A673 (cell line): Measurements from ENCODE around the gene TLR8. TPM values are rescaled to one million over a fixed set of nuclear protein-coding genes. Genes with fewer than 3 reads are reported as not detected.

Experiments used
- BruUV-seq: library from RNA; stranded (reverse); fragments of 400-500 nt; replicated peaks from 2 replicates; lab custom pipeline; 2021; lab: Mats Ljungman, UMichigan
- CTCF ChIA-PET: fragments of 300-600 bp; sonication (Branson Sonifier 250); formaldehyde crosslinking; loops from one replicate; lab custom pipeline; 2022; ENCODE audit warnings: antibody characterized with exemption; lab: Charles Lee
- POLR2A ChIA-PET: fragments of 300-600 bp; sonication (Branson Sonifier 250); formaldehyde crosslinking; loops from one replicate; lab custom pipeline; 2022; ENCODE audit warnings: antibody characterized with exemption; ENCODE audit not compliant: low non-redundant PET; lab: Charles Lee
- DNase-seq: peaks from one replicate; pipeline ENCODE4 v3.0.0-alpha.2; 2015; ENCODE audit warnings: low spot score
- H3K27ac ChIP-seq: fragments of 200-600 bp; sonication (generic); 2 replicates; pipeline ENCODE4 v1.5.1; 2016; ENCODE audit warnings: mixed run types, low read depth, mild to moderate bottlenecking, mixed read lengths, antibody characterized with exemption, low read length; ENCODE audit not compliant: poor library complexity, severe bottlenecking
- H3K27me3 ChIP-seq: fragments of 200-600 bp; sonication (generic); replicated peaks from 2 replicates; pipeline ENCODE4 v1.6.1; 2017; ENCODE audit warnings: mixed run types, low read depth, mild to moderate bottlenecking, mixed read lengths, antibody characterized with exemption, low read length; ENCODE audit not compliant: insufficient read depth, poor library complexity
- H3K36me3 ChIP-seq: fragments of 200-600 bp; sonication (generic); 2 replicates; pipeline ENCODE4 v1.6.1; 2016; ENCODE audit warnings: mixed run types, mild to moderate bottlenecking, mixed read lengths, antibody characterized with exemption, low read length; ENCODE audit not compliant: insufficient read depth, poor library complexity, severe bottlenecking
- H3K4me1 ChIP-seq: fragments of 200-600 bp; sonication (generic); 2 replicates; pipeline ENCODE4 v1.6.1; 2017; ENCODE audit warnings: mixed run types, mild to moderate bottlenecking, mixed read lengths, antibody characterized with exemption, low read length; ENCODE audit not compliant: insufficient read depth, poor library complexity, severe bottlenecking
- H3K4me3 ChIP-seq: fragments of 200-600 bp; sonication (generic); 2 replicates; pipeline ENCODE4 v1.5.1; 2016; ENCODE audit warnings: low read depth, mixed run types, mild to moderate bottlenecking, mixed read lengths, low read length; ENCODE audit not compliant: poor library complexity, severe bottlenecking
- H3K9me3 ChIP-seq: fragments of 200-600 bp; sonication (generic); 2 replicates; pipeline ENCODE4 v1.6.1; 2016; ENCODE audit warnings: mixed run types, low read depth, mild to moderate bottlenecking, mixed read lengths, antibody characterized with exemption, low read length; ENCODE audit not compliant: poor library complexity, severe bottlenecking
- EZH2 ChIP-seq: fragments of 200-600 bp; sonication (generic); IDR thresholded peaks from 2 replicates; pipeline ENCODE4 v1.6.1; 2017; ENCODE audit warnings: borderline replicate concordance, low read depth, mild to moderate bottlenecking, mixed read lengths, antibody characterized with exemption, low read length; ENCODE audit not compliant: poor library complexity, severe bottlenecking
- intact Hi-C: fragments of 100-400 bp; cut with micrococcal nuclease; formaldehyde crosslinking; loops from one replicate; pipeline ENCODE4 v1.10.0; 2022; ENCODE audit not compliant: unreplicated experiment
- total RNA-seq: library from RNA; stranded (reverse); gene quantifications from 2 replicates; pipeline ENCODE4 v1.2.3, GENCODE V29; 2021
- TF ChIP-seq, protein P1 (sequence below): fragments of 300-800, 200-600 bp; sonication (generic); conservative IDR thresholded peaks from 2 replicates; pipeline ENCODE4 v1.5.1; 2017; ENCODE audit warnings: low read depth, mild to moderate bottlenecking, antibody characterized with exemption, low read length, moderate library complexity, mixed read lengths

Gene TLR8
- total RNA-seq, 1 experiment from 2014 or later: not detected

- Histone ChIP-seq H3K27me3 (no peaks in the 10 kb centered on the region), H3K4me3 (no peak overlapping the region), H3K36me3 (no peaks in the 10 kb centered on the region), H3K9me3 (no peaks in the 10 kb centered on the region), H3K27ac (no peak overlapping the region), H3K4me1 (no peaks in the 10 kb centered on the region)
- TF ChIP-seq, protein P1, sequence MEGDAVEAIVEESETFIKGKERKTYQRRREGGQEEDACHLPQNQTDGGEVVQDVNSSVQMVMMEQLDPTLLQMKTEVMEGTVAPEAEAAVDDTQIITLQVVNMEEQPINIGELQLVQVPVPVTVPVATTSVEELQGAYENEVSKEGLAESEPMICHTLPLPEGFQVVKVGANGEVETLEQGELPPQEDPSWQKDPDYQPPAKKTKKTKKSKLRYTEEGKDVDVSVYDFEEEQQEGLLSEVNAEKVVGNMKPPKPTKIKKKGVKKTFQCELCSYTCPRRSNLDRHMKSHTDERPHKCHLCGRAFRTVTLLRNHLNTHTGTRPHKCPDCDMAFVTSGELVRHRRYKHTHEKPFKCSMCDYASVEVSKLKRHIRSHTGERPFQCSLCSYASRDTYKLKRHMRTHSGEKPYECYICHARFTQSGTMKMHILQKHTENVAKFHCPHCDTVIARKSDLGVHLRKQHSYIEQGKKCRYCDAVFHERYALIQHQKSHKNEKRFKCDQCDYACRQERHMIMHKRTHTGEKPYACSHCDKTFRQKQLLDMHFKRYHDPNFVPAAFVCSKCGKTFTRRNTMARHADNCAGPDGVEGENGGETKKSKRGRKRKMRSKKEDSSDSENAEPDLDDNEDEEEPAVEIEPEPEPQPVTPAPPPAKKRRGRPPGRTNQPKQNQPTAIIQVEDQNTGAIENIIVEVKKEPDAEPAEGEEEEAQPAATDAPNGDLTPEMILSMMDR: no peak
- TF ChIP-seq EZH2: no peak
- ChIA-PET CTCF (no interaction called here), POLR2A (no interaction called here)
- DNase-seq: no peak
- no TSS peak for BruUV-seq
- intact Hi-C loops: no loop called here
Measured at GRCh38 chrX:12919620-12920019, 13.2 kb downstream of the TLR8 start.

DNA sequence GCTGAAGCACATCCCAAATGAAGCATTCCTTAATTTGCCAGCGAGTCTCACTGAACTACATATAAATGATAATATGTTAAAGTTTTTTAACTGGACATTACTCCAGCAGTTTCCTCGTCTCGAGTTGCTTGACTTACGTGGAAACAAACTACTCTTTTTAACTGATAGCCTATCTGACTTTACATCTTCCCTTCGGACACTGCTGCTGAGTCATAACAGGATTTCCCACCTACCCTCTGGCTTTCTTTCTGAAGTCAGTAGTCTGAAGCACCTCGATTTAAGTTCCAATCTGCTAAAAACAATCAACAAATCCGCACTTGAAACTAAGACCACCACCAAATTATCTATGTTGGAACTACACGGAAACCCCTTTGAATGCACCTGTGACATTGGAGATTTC lies 14.6 kb downstream of the TLR8 start:
- no peak for DNase-seq
- H3K36me3 ChIP-seq: no peaks in the 10 kb centered on the region
- H3K9me3 ChIP-seq: no peaks in the 10 kb centered on the region
- intact Hi-C loops: no loop called here
- BruUV-seq: no TSS peak
- H3K4me1 ChIP-seq: no peaks in the 10 kb centered on the region
- H3K27me3 ChIP-seq: no peaks in the 10 kb centered on the region
- POLR2A ChIA-PET: no interaction called here
- H3K4me3 ChIP-seq: no peak overlapping the region
- CTCF ChIA-PET: no interaction called here
- H3K27ac ChIP-seq: no peak overlapping the region
- TF ChIP-seq EZH2: no peak
- TF ChIP-seq, protein P1: no peak

- no peaks in the 10 kb centered on the region for H3K4me1 ChIP-seq
- H3K9me3 ChIP-seq: no peaks in the 10 kb centered on the region
- DNase-seq: no peak
- POLR2A ChIA-PET: no interaction called here
- H3K4me3 ChIP-seq: no peak overlapping the region
- H3K27ac ChIP-seq: no peak overlapping the region
- H3K27me3 ChIP-seq: no peaks in the 10 kb centered on the region
- BruUV-seq: no TSS peak
- CTCF ChIA-PET: no interaction called here
- TF ChIP-seq, protein P1: no peak
- no peak for TF ChIP-seq EZH2
- H3K36me3 ChIP-seq: no peaks in the 10 kb centered on the region
- intact Hi-C loops: no loop called here
Measured at GRCh38 chrX:12921886-12922598, 15.6 kb downstream of the TLR8 start.
